Osteocyte (in vitro differentiated cells): ENCODE results near the gene MLXIPL. TPM values are rescaled to one million over a fixed set of nuclear protein-coding genes. Genes with fewer than 3 reads are reported as not detected.

ENCODE experiments used
- DNase-seq: peaks from one replicate; pipeline ENCODE4 v3.0.0; 2021; ENCODE audit warnings: mixed read lengths; ENCODE audit not compliant: unreplicated experiment; ENCODE audit errors: extremely low spot score
- H3K27ac Mint-ChIP-seq: one replicate; pipeline ENCODE4 v1.8.0; 2021; ENCODE audit warnings: mild to moderate bottlenecking, mixed read lengths; ENCODE audit not compliant: unreplicated experiment
- H3K27me3 Mint-ChIP-seq: one replicate; pipeline ENCODE4 v1.8.0; 2021; ENCODE audit warnings: mixed read lengths; ENCODE audit not compliant: unreplicated experiment
- H3K36me3 Mint-ChIP-seq: one replicate; pipeline ENCODE4 v1.8.0; 2021; ENCODE audit warnings: mixed read lengths; ENCODE audit not compliant: unreplicated experiment
- H3K4me1 Mint-ChIP-seq: one replicate; pipeline ENCODE4 v1.8.0; 2021; ENCODE audit warnings: mixed read lengths; ENCODE audit not compliant: unreplicated experiment
- H3K4me3 Mint-ChIP-seq: one replicate; pipeline ENCODE4 v1.8.0; 2021; ENCODE audit warnings: mild to moderate bottlenecking, moderate library complexity, mixed read lengths; ENCODE audit not compliant: unreplicated experiment
- H3K9me3 Mint-ChIP-seq: one replicate; pipeline ENCODE4 v1.8.0; 2021; ENCODE audit warnings: mixed read lengths; ENCODE audit not compliant: unreplicated experiment
- total RNA-seq: library from RNA; stranded (reverse); gene quantifications from 2 replicates; pipeline ENCODE4 v1.2.1, GENCODE V29; 2021
- TF ChIP-seq, protein P1 (sequence below): fragments of 200-600 bp; sonication (generic); IDR thresholded peaks from 2 replicates; pipeline ENCODE4 v1.5.0; 2021; ENCODE audit warnings: antibody characterized with exemption, mild to moderate bottlenecking, moderate library complexity

MLXIPL gene
- total RNA-seq, 1 donor from 2014 or later = 0.43 TPM

DNA sequence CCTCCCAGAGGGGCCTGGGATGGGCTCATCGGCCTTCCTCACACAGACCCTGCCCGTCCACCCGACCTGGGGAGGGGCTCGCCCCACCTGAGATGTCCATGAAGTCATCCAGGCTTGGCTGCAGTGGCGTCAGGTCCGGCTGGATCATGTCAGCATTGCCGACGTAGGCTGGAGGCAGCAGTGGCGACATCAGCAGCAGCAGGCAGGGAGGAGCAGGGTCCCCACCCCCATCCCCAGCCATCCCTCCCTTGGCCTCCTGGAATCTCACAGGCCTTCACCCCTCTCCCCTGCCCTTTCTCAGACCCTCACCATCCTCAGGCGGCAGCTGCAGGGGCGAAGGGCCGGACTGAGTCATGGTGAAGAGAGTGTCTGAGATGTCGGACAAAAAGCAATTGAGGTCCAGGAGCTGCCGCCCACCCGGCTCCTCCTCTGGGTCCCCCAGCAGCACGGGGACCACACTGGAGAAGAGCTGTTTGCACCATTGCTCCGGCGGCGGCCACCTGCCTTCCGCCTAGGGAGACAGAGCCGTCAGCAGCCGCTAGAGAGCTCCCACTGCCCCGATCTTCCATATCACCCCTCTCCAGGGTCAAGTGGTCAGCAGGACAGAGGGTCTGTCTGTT lies 18.6 kb downstream of the MLXIPL start:
- TF ChIP-seq, protein P1, sequence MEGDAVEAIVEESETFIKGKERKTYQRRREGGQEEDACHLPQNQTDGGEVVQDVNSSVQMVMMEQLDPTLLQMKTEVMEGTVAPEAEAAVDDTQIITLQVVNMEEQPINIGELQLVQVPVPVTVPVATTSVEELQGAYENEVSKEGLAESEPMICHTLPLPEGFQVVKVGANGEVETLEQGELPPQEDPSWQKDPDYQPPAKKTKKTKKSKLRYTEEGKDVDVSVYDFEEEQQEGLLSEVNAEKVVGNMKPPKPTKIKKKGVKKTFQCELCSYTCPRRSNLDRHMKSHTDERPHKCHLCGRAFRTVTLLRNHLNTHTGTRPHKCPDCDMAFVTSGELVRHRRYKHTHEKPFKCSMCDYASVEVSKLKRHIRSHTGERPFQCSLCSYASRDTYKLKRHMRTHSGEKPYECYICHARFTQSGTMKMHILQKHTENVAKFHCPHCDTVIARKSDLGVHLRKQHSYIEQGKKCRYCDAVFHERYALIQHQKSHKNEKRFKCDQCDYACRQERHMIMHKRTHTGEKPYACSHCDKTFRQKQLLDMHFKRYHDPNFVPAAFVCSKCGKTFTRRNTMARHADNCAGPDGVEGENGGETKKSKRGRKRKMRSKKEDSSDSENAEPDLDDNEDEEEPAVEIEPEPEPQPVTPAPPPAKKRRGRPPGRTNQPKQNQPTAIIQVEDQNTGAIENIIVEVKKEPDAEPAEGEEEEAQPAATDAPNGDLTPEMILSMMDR = no peak
- no peaks in the 10 kb centered on the region for H3K36me3 Mint-ChIP-seq
- no peak overlapping the region for H3K27ac Mint-ChIP-seq
- no peak for DNase-seq
- no peaks in the 10 kb centered on the region for H3K9me3 Mint-ChIP-seq
- no peak overlapping the region for H3K4me3 Mint-ChIP-seq
- H3K4me1 Mint-ChIP-seq = peaks cover 8% of the 10 kb centered on the region
- peaks cover 3% of the 10 kb centered on the region for H3K27me3 Mint-ChIP-seq

GRCh38 chr7:73602721-73603651 lies 21.3 kb downstream of the MLXIPL start:
- DNase-seq = no peak
- Mint-ChIP-seq H3K4me3 (no peak overlapping the region), H3K4me1 (peaks cover 8% of the 10 kb centered on the region), H3K27ac (no peak overlapping the region), H3K27me3 (peaks cover 9% of the 10 kb centered on the region), H3K9me3 (no peaks in the 10 kb centered on the region), H3K36me3 (no peaks in the 10 kb centered on the region)
- TF ChIP-seq, protein P1 = no peak

GRCh38 chr7:73599916-73600315 lies 24.4 kb downstream of the MLXIPL start:
- peaks cover 16% of the 10 kb centered on the region for H3K27me3 Mint-ChIP-seq
- H3K4me1 Mint-ChIP-seq = peaks cover 4% of the 10 kb centered on the region
- no peak for DNase-seq
- TF ChIP-seq, protein P1 = no peak
- no peaks in the 10 kb centered on the region for H3K9me3 Mint-ChIP-seq
- no peak overlapping the region for H3K4me3 Mint-ChIP-seq
- H3K36me3 Mint-ChIP-seq = no peaks in the 10 kb centered on the region
- no peak overlapping the region for H3K27ac Mint-ChIP-seq

GRCh38 chr7:73599151-73599882 lies 25.0 kb downstream of the MLXIPL start:
- H3K36me3 Mint-ChIP-seq = no peaks in the 10 kb centered on the region
- peaks cover 16% of the 10 kb centered on the region for H3K27me3 Mint-ChIP-seq
- peaks cover 4% of the 10 kb centered on the region for H3K4me1 Mint-ChIP-seq
- no peaks in the 10 kb centered on the region for H3K9me3 Mint-ChIP-seq
- no peak for DNase-seq
- H3K27ac Mint-ChIP-seq = no peak overlapping the region
- no peak overlapping the region for H3K4me3 Mint-ChIP-seq
- TF ChIP-seq, protein P1 = no peak
